HepG2 (cell line): ENCODE data around the gene STX1B. TPM values are rescaled to one million over a fixed set of nuclear protein-coding genes. Genes with fewer than 3 reads are reported as not detected.
A peak's percentile ranks its signal among the peaks of the same experiment; 100 is the strongest.

Experiments used
- ADNP ChIP-seq: sonication (generic); formaldehyde crosslinking; IDR thresholded peaks from 2 replicates; pipeline ENCODE4 v1.4.0; 2020; ENCODE audit warnings: missing genetic modification reagents
- BCLAF1 ChIP-seq: fragments of 450-650 bp; IDR thresholded peaks from 2 replicates; pipeline ENCODE4 v1.6.1; 2017; ENCODE audit warnings: mild to moderate bottlenecking
- ETS1 ChIP-seq: sonication (generic); formaldehyde crosslinking; IDR thresholded peaks from 2 replicates; pipeline ENCODE4 v1.4.0; 2020; ENCODE audit warnings: missing genetic modification reagents
- GATAD1 ChIP-seq: IDR thresholded peaks from 2 replicates; pipeline ENCODE4 v1.6.1; 2016; ENCODE audit warnings: missing genetic modification reagents, missing compliant biosample characterization
- NKX3-1 ChIP-seq: sonication (generic); formaldehyde crosslinking; IDR thresholded peaks from 2 replicates; pipeline ENCODE4 v1.5.0; 2020; ENCODE audit warnings: missing genetic modification reagents
- NR2F6 ChIP-seq, 2 experiments: IDR thresholded peaks; 2 replicates each; pipeline ENCODE4 v1.6.1; 2016; ENCODE audit warnings: antibody characterized with exemption in 1 of 2, mild to moderate bottlenecking in 1 of 2
- RARG ChIP-seq: sonication (generic); formaldehyde crosslinking; IDR thresholded peaks from 2 replicates; pipeline ENCODE4 v1.4.0; 2020; ENCODE audit warnings: low read depth, mild to moderate bottlenecking, missing genetic modification reagents
- RELA ChIP-seq: sonication (generic); formaldehyde crosslinking; IDR thresholded peaks from 2 replicates; pipeline ENCODE4 v1.4.0; 2020; ENCODE audit warnings: missing genetic modification reagents
- SMARCE1 ChIP-seq: fragments of 450-650 bp; IDR thresholded peaks from 2 replicates; pipeline ENCODE4 v1.6.1; 2017; ENCODE audit warnings: borderline replicate concordance
- TBL1XR1 ChIP-seq: fragments of 150-350 bp; IDR thresholded peaks from 2 replicates; pipeline ENCODE4 v1.6.1; 2014; ENCODE audit warnings: borderline replicate concordance, low read length; ENCODE audit not compliant: partially characterized antibody
- ZNF143 ChIP-seq: sonication (generic); formaldehyde crosslinking; IDR thresholded peaks from 2 replicates; pipeline ENCODE4 v1.4.0; 2020; ENCODE audit warnings: missing genetic modification reagents
- ZNF251 ChIP-seq: sonication (generic); formaldehyde crosslinking; IDR thresholded peaks from 2 replicates; pipeline ENCODE4 v1.9.0; 2021; ENCODE audit warnings: mild to moderate bottlenecking, missing genetic modification reagents
- ZNF281 ChIP-seq: sonication (generic); formaldehyde crosslinking; IDR thresholded peaks from 2 replicates; pipeline ENCODE4 v1.4.0; 2020; ENCODE audit warnings: missing genetic modification reagents, borderline replicate concordance
- ZNF407 ChIP-seq: sonication (generic); formaldehyde crosslinking; IDR thresholded peaks from one replicate; pipeline ENCODE4 v1.5.1; 2020; ENCODE audit warnings: mild to moderate bottlenecking, missing genetic modification reagents; ENCODE audit errors: not compliant biosample characterization
- ZNF772 ChIP-seq: sonication (generic); formaldehyde crosslinking; IDR thresholded peaks from 2 replicates; pipeline ENCODE4 v1.5.0; 2020; ENCODE audit warnings: mild to moderate bottlenecking, missing genetic modification reagents
- polyA plus RNA-seq, 8 experiments: library from polyadenylated mRNA; depleted of rRNA in 3 of 8; stranded (reverse) in 7 of 8; unstranded in 1 of 8; fragments of >200 nt; fragmentation: Illumina TruSeq in 4 of 8; extraction: Trizol in 4 of 8; gene quantifications; 2 replicates each; pipeline versions ENCODE4 v1.2.1 to v1.2.3, GENCODE V29; 2011 to 2016; ENCODE audit warnings: low read depth in 4 of 8, missing spikeins in 1 of 8, mixed read lengths in 1 of 8; ENCODE audit not compliant: insufficient read depth in 1 of 8
- total RNA-seq, 5 experiments: library from RNA; depleted of rRNA; stranded (reverse); fragments of >200 nt; fragmentation: Illumina TruSeq; extraction: Trizol; gene quantifications; 2 replicates each; pipeline ENCODE4 v1.2.3, GENCODE V29; 2016; ENCODE audit warnings: low read depth in 1 of 5

The STX1B gene
- total and polyA plus RNA-seq, 2 of the 13 experiments (the other 11 are each of a cell fraction or from before 2014, with no cell fraction given) = 2.1 to 3.0 TPM

GRCh38 chr16:30991052-30991451 lies 19.4 kb downstream of the STX1B start (continued):
- TF ChIP-seq NR2F6 (IDR thresholded peaks at IDR 0.05) (no peak), NR2F6 (CRISPR knock-in tag; IDR thresholded peaks at IDR 0.05) (no peak), ZNF407 (CRISPR knock-in tag) (no peak), RELA (no peak), ADNP (CRISPR knock-in tag) (no peak), TBL1XR1 (no peak), NKX3-1 (no peak), ZNF251 (0 out of 2 replicates have a peak, but pooled peaks have one; percentile 12), ETS1 (CRISPR knock-in tag) (no peak), BCLAF1 (no peak), ZNF281 (CRISPR knock-in tag) (0 out of 2 replicates have a peak, but pooled peaks have one; percentile 14), SMARCE1 (no peak), ZNF143 (CRISPR knock-in tag) (no peak), GATAD1 (no peak), RARG (CRISPR knock-in tag) (no peak), ZNF772 (CRISPR knock-in tag) (no peak)
